HCT116 (cell line): ENCODE data around the gene CAPSL.

ENCODE experiments used
- JUND ChIP-seq: IDR thresholded peaks from 2 replicates; pipeline ENCODE4 v1.6.1; 2012
- POLR2A ChIP-seq: IDR thresholded peaks from 2 replicates; pipeline ENCODE4 v1.7.0; 2011; ENCODE audit warnings: borderline replicate concordance; ENCODE audit not compliant: insufficient read depth, insufficient read length; ENCODE audit errors: extremely low read depth
- POLR2AphosphoS5 ChIP-seq: IDR thresholded peaks from 2 replicates; pipeline ENCODE4 v1.6.1; 2011; ENCODE audit warnings: mild to moderate bottlenecking, low read depth, low read length, moderate library complexity
- RAD21 ChIP-seq: IDR thresholded peaks from 2 replicates; pipeline ENCODE4 v1.6.1; 2012; ENCODE audit warnings: low read depth, mild to moderate bottlenecking
- ZFX ChIP-seq: fragments of 450-650 bp; IDR thresholded peaks from 2 replicates; pipeline ENCODE4 v1.6.1; 2017
- ZNF274 ChIP-seq: fragments of 200-500 bp; sonication (Bioruptor generic); IDR thresholded peaks from 2 replicates; pipeline ENCODE4 v1.6.1; 2014; ENCODE audit warnings: mild to moderate bottlenecking, low read depth, low read length, inconsistent platforms
- TF ChIP-seq, protein P1 (sequence below), 3 experiments: fragments of 200-600 bp in 1 of 3; sonication (generic) in 1 of 3; IDR thresholded peaks in 2 of 3; conservative IDR thresholded peaks in 1 of 3; 2 replicates each; pipeline ENCODE4 v1.5.1; 2012 to 2017; ENCODE audit warnings: low read depth in 2 of 3, low read length in 2 of 3, antibody characterized with exemption in 1 of 3, borderline replicate concordance in 1 of 3, control low read depth in 1 of 3, mild to moderate bottlenecking in 1 of 3, mixed read lengths in 1 of 3, mixed run types in 1 of 3, moderate library complexity in 1 of 3; ENCODE audit not compliant: insufficient read depth in 1 of 3

GRCh38 chr5:35926389-35927051 lies 11.9 kb downstream of the CAPSL start:
- TF ChIP-seq ZNF274 (no peak), JUND (no peak), POLR2AphosphoS5 (no peak), POLR2A (no peak), ZFX (no peak), RAD21 (peak; percentile 78)
- TF ChIP-seq, protein P1, sequence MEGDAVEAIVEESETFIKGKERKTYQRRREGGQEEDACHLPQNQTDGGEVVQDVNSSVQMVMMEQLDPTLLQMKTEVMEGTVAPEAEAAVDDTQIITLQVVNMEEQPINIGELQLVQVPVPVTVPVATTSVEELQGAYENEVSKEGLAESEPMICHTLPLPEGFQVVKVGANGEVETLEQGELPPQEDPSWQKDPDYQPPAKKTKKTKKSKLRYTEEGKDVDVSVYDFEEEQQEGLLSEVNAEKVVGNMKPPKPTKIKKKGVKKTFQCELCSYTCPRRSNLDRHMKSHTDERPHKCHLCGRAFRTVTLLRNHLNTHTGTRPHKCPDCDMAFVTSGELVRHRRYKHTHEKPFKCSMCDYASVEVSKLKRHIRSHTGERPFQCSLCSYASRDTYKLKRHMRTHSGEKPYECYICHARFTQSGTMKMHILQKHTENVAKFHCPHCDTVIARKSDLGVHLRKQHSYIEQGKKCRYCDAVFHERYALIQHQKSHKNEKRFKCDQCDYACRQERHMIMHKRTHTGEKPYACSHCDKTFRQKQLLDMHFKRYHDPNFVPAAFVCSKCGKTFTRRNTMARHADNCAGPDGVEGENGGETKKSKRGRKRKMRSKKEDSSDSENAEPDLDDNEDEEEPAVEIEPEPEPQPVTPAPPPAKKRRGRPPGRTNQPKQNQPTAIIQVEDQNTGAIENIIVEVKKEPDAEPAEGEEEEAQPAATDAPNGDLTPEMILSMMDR (IDR thresholded peaks at IDR 0.05 in 2 of 3, conservative IDR thresholded peaks at IDR 0.05 in 1 of 3; ENCODE audit: borderline replicate concordance in 1 of 3, insufficient read depth in 1 of 3, low read depth in 2 of 3, low read length in 2 of 3) = peak; percentile 49 to 85 (median 71); a peak in 5 of 6 replicates
